ENCODE data around the gene MYLK4.

DNA sequence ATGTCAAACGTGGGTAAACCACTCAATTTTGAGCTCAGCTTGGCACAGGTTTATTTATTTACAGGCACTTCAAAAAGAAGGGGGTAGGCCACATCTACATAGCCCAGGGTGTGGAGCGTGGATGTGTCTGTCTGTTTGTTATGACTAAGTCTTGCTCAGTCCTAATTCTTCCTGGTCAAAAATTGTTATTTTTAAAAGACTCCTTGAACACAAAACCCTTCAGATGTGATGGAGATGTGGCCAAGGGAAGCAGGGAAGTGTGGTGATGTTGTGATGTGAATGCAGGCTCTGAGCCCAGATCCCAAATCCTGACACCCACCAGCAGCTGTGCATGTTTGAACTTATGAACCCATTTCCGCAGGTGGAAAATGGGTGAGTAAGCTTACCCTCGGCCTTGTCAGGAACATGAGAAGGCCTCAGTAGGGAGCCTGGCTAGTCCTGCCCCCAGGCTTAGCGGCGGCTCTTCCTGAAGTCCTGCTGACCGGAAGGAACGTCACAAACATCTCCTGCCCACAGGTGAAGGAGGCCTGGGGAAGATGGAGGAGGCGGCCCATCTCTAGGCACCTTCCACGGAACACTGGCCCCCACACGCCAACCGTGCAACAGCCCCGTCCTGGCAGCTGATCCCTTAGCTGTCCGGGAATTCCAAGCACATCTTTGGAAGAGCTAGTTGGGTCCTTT, 119.7 kb downstream of the MYLK4 start:
- TF ChIP-seq POLR2A (IDR thresholded peaks at IDR 0.05) (no peak), CTCF (IDR thresholded peaks at IDR 0.05) (no peak)

Measured in breast epithelium (tissue), 3 donors.